Heart left ventricle (tissue), 13 donors: ENCODE results near the gene TSNAXIP1.

Experiments
- POLR2A ChIP-seq, 2 donors: fragments of 450-650 bp; IDR thresholded peaks; one replicate each; pipeline ENCODE4 v1.6.1; 2017; ENCODE audit warnings: antibody characterized with exemption in 2 of 2, mild to moderate bottlenecking in 2 of 2, moderate library complexity in 2 of 2
- TF ChIP-seq, protein P1 (sequence below), 12 donors: fragments of 200-600 bp; sonication (generic) in 4 of 12; IDR thresholded peaks; one replicate each; pipeline versions ENCODE4 v1.5.0 to v1.8.0; 2018 to 2022; ENCODE audit warnings: antibody characterized with exemption in 12 of 12, mild to moderate bottlenecking in 5 of 12
- donor health status: ischemic (EF 13 %, LVEDD 7.1; RV severe dilation, severe dysfunction).
- donor health status: DM: no; HTN: yes; CAD: no.
- donor health status: DM: no; HTN: no; CAD: no.
- donor health status: ischemic (EF 25% LVEDD 6.9; RV normal size, moderate dysfunction).
- donor health status: ischemic (EF 25% LVEDD 5.7; RV mildly dilated, moderate dysfunction).
- donor health status: ischemic (EF 35%, LVEDD 5.7; RV mildly dilated, moderate dysfunction).
- donor health status: nonischemic (EF 11% LVEDD 7.7; RV severe dilation, severe dysfunction).
- donor health status: DM: yes; HTN: yes; CAD: no.
- donor health status: PGD.
- donor health status: ischemic (EF 29% LVEDD 5.4; RV normal size, mild dysfunction).
- donor health status: nonischemic (EF 23%, LVEDD 6.1; RV moderate dilation, normal function).

DNA sequence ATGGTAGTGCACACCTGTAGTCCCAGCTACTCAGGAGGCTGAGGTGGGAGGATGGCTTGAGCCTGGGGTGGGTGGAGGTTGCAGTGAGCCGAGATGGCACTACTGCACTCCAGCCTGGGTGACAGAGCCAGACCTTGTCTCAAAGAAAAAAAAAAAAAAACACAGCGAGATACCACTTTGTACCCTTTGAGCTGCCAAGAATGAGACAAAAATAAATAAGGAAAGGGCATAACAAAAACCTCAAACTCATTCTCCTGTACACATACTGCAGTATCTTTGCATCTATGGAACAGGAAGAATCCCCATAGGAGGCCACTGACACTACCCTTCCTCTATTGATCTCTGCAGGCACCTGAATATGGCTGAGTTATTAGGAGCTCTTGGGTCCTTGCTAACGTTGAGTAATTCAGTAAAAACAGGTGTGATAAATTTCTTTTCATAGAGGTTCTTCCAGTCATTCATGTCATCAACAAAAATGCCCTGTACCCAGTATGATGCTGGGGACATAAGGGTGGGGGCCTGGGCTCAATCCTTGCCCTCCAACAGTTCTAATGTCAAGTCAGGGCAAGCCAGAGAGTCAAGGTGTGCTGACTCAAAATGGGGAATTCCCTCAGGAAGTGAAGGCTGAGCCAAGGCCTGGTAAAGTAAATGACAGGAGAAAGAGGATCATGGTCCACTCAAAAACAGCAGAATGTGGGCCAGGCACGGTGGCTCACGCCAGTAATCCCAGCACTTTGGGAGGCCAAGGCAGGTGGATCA, 27.3 kb upstream of the TSNAXIP1 start:
- no peak for TF ChIP-seq POLR2A (IDR thresholded peaks at IDR 0.05)
- TF ChIP-seq, protein P1, sequence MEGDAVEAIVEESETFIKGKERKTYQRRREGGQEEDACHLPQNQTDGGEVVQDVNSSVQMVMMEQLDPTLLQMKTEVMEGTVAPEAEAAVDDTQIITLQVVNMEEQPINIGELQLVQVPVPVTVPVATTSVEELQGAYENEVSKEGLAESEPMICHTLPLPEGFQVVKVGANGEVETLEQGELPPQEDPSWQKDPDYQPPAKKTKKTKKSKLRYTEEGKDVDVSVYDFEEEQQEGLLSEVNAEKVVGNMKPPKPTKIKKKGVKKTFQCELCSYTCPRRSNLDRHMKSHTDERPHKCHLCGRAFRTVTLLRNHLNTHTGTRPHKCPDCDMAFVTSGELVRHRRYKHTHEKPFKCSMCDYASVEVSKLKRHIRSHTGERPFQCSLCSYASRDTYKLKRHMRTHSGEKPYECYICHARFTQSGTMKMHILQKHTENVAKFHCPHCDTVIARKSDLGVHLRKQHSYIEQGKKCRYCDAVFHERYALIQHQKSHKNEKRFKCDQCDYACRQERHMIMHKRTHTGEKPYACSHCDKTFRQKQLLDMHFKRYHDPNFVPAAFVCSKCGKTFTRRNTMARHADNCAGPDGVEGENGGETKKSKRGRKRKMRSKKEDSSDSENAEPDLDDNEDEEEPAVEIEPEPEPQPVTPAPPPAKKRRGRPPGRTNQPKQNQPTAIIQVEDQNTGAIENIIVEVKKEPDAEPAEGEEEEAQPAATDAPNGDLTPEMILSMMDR (IDR thresholded peaks at IDR 0.05): no peak
